Right atrium auricular region (tissue), 2 donors: Measurements from ENCODE around the gene NKAIN4. TPM values are rescaled to one million over a fixed set of nuclear protein-coding genes. Genes with fewer than 3 reads are reported as not detected.

Experiments
- DNase-seq: peaks from one replicate; pipeline ENCODE4 v3.0.0-alpha.2; 2019; ENCODE audit warnings: low spot score
- H3K27ac ChIP-seq, 2 donors: fragments of 200-600 bp; sonication (generic); 1 replicate in 1 of 2; 2 replicates in 1 of 2; pipeline ENCODE4 v1.5.1; 2016 to 2019
- H3K27me3 ChIP-seq, 2 donors: fragments of 200-600 bp; sonication (generic); one replicate each; pipeline versions ENCODE4 v1.5.1 to v1.6.0; 2017 to 2019
- H3K36me3 ChIP-seq: fragments of 200-600 bp; sonication (generic); one replicate; pipeline ENCODE4 v1.5.1; 2016
- H3K4me1 ChIP-seq, 2 donors: fragments of 200-600 bp; sonication (generic); one replicate each; pipeline versions ENCODE4 v1.5.1 to v1.6.0; 2017 to 2019
- H3K4me3 ChIP-seq, 2 donors: fragments of 200-600 bp; sonication (generic); 1 replicate in 1 of 2; 2 replicates in 1 of 2; pipeline ENCODE4 v1.5.1; 2017 to 2019; ENCODE audit warnings: mild to moderate bottlenecking in 1 of 2, moderate library complexity in 1 of 2
- H3K9me3 ChIP-seq, 2 donors: fragments of 200-600 bp; sonication (generic); one replicate each; pipeline ENCODE4 v1.5.1; 2019
- CTCF ChIP-seq, 2 donors: fragments of 200-600 bp; sonication (generic); IDR thresholded peaks; one replicate each; pipeline ENCODE4 v1.5.1; 2019; ENCODE audit warnings: antibody characterized with exemption in 2 of 2
- total RNA-seq, 2 donors: library from RNA; depleted of rRNA; stranded (reverse); fragments of >200 nt; gene quantifications; one replicate each; pipeline ENCODE4 v1.1.0, GENCODE V29; 2016

The NKAIN4 gene
- total RNA-seq, 2 donors from 2014 or later: not detected

DNA sequence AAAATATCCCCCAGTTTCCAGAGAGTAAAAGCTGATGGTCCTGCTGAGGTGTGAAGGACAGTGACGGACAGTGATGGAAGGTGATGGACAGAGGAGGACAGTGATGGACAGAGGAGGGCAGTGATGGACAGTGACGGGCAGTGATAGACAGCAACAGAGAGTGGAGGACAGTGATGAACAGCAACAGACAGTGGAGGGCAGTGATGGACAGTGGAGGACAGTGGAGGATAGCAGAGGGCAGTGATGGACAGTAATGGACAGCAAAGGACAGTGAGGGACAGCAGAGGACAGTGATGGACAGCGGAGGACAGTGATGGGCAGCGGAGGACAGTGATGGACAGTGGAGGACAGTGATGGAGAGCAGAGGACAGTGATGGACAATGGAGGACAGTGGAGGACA lies 2.7 kb upstream of the NKAIN4 start:
- H3K4me1 ChIP-seq: peaks cover 0 to 20% of the 10 kb centered on the region in 2 donors
- H3K36me3 ChIP-seq: no peaks in the 10 kb centered on the region
- no peak for DNase-seq
- no peak overlapping the region for H3K27ac ChIP-seq
- no peak overlapping the region for H3K4me3 ChIP-seq
- no peak for TF ChIP-seq CTCF (IDR thresholded peaks at IDR 0.05)
- no peaks in the 10 kb centered on the region for H3K9me3 ChIP-seq
- H3K27me3 ChIP-seq: peaks cover 5 to 27% of the 10 kb centered on the region in 2 donors

DNA sequence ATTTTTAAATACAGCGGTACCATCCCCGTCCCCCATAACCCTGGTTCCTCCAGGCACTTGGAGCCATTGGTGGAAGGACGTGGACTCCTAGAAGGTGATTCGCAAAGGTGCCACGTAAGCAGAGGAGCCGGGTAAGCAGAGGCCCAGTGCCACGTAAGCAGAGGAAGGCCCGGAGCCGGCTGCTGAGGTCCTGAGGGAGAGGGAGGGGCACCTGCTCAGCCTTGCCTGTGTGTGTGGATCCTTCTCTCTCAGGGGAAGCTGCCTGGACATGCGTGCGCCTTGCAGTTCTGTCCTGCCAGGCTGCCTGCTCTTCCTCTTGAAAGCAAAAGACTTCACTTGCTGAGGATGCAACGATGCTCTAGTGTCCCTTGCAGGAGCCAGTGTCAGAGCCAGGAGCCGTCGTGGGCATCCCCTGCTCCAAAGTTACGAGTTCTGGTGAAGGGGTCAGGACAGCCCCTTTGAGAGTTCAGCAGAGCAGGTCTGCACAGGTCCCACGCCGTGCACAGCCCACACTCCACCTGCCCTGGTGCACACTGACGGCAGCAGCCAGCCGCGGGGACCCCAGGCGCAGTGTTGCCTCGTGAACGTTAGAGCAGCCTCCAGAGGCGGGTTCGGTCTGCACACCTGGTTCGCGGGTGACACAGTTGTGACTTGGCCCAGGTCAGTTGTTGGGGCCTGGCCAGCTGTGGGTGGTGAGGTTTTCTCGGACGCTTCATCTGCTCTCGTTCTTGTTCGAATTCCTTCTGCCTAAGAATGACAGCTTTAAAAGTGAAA lies 1.9 kb upstream of the NKAIN4 start:
- Histone ChIP-seq H3K36me3 (no peaks in the 10 kb centered on the region), H3K27ac (no peak overlapping the region), H3K4me1 (peaks cover 0 to 20% of the 10 kb centered on the region in 2 donors), H3K27me3 (peaks cover 5 to 29% of the 10 kb centered on the region in 2 donors), H3K4me3 (no peak overlapping the region), H3K9me3 (no peaks in the 10 kb centered on the region)
- TF ChIP-seq CTCF (IDR thresholded peaks at IDR 0.05): no peak
- DNase-seq: no peak

- Histone ChIP-seq H3K4me1 (peaks cover 0 to 20% of the 10 kb centered on the region in 2 donors), H3K9me3 (no peaks in the 10 kb centered on the region), H3K27me3 (peaks cover 5 to 29% of the 10 kb centered on the region in 2 donors), H3K4me3 (peak overlapping the region in 1 of 2 donors; percentile 45), H3K36me3 (no peaks in the 10 kb centered on the region), H3K27ac (no peak overlapping the region)
- no peak for TF ChIP-seq CTCF (IDR thresholded peaks at IDR 0.05)
- DNase-seq: no peak
Measured at GRCh38 chr20:63254606-63255384, 532 bp upstream of the NKAIN4 start.

DNA sequence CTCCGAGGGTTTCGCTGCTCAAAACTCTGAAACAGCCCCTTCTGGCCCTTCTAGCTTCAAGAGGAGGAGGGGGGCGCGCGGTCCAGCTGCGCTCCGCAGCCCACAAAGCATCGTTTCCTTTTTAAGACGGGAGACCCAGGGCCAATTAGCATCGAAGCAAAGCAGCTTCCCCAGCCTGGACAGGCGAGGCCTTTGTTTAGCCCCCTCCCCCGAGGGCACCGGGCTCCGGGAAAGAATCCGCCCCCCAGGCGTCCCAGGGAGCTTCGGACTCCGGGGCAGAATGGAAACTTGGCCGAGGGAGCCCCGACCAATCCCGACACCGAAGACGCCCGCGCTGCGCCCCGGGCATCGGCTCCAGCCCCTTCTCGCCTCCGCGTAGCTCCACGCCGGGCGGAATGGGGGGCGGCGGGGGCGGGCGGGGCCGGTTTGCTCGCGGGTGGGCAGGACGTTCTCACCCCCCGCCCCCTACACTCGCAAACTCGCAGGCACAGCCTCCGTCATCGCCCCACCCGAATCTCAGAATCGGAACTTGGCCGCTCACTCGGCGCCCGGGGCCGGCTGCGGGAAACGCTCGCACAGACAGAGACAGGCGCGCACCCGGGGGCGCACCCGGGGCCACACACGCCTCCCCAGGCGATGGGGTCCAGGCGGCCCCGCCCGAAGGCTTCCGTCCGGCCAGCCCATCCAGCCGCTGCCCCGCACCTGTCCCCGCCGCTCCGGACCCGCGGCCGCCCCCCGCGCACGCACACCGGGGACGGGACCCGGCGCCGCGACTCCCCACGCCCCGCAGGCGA lies 628 bp downstream of the NKAIN4 start:
- H3K36me3 ChIP-seq: no peaks in the 10 kb centered on the region
- peak overlapping the region; percentile 9 to 45 for H3K4me3 ChIP-seq
- H3K27me3 ChIP-seq: peaks cover 5 to 29% of the 10 kb centered on the region in 2 donors
- DNase-seq: no peak
- H3K27ac ChIP-seq: no peak overlapping the region
- H3K9me3 ChIP-seq: no peaks in the 10 kb centered on the region
- peaks cover 0 to 20% of the 10 kb centered on the region in 2 donors for H3K4me1 ChIP-seq
- TF ChIP-seq CTCF (IDR thresholded peaks at IDR 0.05): no peak

DNA sequence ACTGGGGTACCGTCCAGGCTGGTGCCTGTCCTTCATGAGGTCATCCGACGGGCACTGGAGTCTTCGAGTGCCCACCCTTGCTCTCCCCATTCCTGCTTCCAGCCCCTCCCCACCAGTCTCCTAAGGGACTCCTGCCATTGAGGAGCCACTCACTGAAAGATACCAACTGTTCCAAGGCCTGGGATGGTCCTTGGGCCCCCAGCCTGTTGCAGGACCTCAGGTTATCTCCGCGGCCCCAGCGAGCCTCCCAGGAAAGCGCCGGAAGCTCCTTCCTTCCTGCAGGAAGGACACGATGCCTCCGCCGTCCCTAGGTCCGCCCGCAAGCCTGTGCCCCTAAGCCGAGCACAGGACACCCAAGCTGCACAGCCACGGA lies 1.2 kb downstream of the NKAIN4 start:
- Histone ChIP-seq H3K9me3 (no peaks in the 10 kb centered on the region), H3K4me3 (peak overlapping the region in 1 of 2 donors; percentile 45), H3K4me1 (peaks cover 0 to 20% of the 10 kb centered on the region in 2 donors), H3K27me3 (peaks cover 7 to 29% of the 10 kb centered on the region in 2 donors), H3K27ac (no peak overlapping the region), H3K36me3 (no peaks in the 10 kb centered on the region)
- no peak for DNase-seq
- TF ChIP-seq CTCF (IDR thresholded peaks at IDR 0.05): no peak
